HG02938 (cell line): ENCODE data around the gene NCOA7.

Source experiments
- ATAC-seq: cut with Tn5 transposase; IDR thresholded peaks from one replicate; pipeline ENCODE4 v1.9.1; 2021; ENCODE audit warnings: mild to moderate bottlenecking, moderate library complexity; ENCODE audit not compliant: unreplicated experiment

NCOA7 gene

DNA sequence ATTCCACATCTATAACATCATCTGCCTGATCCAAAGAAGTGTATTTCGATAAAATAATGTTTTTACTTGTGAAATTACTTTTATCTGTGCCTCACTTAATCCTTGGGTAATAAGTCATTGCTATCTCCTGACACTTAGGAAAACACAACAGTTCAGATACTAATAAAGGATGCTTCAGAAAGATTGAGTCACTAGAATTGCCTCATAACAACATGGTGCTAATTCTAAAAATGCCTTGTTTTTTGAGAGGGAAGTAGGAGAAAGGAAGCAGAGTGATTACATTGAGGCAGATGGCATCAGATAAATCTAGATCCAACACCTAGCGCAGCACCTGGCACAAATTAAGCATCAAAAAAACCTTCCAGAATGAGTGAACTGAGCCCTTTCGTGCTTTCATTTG, 69.0 kb downstream of the NCOA7 start:
- no peak for ATAC-seq

DNA sequence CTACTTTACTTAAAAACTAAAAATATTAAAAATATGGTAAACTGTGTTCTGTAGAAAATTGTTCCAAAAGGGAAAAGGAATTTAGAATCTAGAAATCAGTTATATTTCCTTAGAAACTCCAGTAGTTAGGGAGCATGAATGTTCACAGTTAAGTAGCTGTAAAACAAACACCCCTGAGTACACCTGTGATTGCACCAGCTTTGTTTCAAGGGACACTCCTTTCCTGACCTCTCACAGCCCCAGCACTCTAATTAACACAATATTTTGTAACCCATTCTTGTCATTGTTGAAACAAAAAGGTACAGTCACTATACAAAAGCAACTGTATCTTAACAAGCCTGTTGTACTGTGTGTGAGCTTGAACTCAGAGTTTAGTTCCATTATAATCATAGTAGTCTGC, 72.3 kb downstream of the NCOA7 start:
- ATAC-seq, result no peak

- ATAC-seq, result no peak
Measured at GRCh38 chr6:125865015-125865414, 74.3 kb downstream of the NCOA7 start.

DNA sequence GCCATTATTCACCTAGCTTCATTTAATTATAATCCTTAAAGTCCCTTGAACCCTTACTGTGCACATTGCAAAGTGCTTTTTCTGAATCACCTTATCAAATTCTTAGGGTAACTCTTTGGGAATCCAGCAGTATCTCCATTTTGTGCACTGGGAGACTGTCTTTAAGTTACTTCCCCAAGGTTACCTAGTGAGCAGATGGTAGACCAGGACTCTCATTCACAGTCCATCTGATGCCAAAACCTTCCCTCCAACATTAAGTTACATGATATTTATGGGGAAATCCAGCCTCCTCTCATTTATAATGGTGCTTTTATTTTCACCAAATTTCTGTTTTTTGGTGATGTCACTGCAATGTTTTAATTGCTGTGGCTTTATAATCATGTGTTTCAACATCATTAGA, 75.7 kb downstream of the NCOA7 start:
- no peak for ATAC-seq

DNA sequence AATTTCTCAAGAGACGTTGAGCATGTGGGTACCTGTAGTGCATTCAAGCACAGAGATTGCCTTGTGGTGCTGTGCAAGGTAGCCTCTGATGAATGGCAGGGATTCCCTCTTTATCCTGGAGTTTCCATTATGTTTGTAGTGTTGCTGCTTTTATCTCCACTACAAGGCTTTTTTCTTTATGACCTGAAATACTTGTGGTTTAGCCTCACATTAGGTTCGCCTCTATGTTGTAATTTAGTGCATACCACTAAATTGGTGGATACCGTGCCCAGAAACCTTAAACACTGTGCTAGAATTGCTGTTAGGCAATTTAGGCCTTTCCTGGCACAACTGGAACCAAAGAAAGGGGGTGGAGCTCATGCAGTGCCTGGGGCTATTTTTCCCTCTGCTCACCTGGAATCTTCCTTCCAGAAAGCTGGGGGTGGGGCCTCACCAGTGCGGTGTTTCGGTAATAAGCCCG, 76.8 kb downstream of the NCOA7 start:
- ATAC-seq, result no peak

DNA sequence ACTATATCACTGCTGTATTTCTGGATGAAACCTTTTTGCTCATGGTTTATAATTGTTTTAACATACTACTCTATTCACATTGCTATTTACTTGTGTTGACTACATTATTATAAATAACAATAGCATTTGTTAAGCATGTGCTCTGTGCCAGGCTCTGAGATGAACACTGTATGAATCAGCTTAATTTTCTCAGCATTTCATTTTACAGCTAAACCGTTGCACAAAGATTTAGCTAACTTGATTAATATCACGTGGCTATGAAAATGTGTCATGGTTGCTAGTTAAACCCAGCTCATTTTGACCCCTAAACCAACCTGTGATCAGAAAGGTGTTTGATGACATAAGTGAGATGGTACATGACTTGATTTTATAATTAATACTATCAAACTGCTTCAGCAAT, 77.5 kb downstream of the NCOA7 start:
- no peak for ATAC-seq

- ATAC-seq, result no peak
Measured at GRCh38 chr6:125868678-125869395, 78.1 kb downstream of the NCOA7 start.

DNA sequence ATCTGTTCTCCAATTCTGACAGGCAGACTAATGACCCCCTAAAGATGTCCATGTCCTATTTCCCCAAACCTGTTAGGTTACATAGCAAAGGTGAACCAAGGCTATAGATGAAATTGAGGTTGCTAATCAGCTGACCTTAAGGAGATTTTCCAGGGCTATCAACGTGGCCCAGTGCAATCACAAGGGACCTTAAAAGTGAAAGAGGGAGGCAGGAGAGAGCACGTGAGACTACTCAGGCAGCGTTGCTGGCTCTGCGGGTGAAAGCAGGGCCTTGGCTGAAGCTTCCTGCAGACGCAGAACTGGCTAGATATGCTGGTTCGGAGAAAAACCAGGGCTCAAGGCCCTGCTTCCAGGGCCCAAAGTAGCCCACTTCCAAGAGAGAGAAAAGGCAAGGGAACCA, 78.7 kb downstream of the NCOA7 start:
- ATAC-seq, result no peak

DNA sequence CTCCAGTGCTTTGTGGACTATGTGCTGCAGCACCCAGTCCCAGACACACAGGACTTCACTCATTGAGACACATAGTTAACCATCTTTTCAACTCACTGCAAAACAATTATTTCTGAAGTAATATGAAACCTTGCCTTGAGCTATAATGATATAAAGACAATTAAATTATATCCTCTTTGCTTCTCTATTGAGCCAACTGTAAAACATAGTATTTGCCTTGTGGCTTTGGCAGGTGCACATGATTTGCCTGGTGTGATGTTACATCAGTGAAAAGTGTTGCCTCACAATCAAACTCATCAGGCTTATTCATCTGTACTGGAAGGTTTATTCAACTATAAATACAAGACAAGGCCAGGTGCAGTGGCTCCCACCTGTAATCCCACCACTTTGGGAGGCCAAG, 80.6 kb downstream of the NCOA7 start:
- ATAC-seq, result no peak

GRCh38 chr6:125872259-125872921, 81.6 kb downstream of the NCOA7 start:
- ATAC-seq, result no peak

DNA sequence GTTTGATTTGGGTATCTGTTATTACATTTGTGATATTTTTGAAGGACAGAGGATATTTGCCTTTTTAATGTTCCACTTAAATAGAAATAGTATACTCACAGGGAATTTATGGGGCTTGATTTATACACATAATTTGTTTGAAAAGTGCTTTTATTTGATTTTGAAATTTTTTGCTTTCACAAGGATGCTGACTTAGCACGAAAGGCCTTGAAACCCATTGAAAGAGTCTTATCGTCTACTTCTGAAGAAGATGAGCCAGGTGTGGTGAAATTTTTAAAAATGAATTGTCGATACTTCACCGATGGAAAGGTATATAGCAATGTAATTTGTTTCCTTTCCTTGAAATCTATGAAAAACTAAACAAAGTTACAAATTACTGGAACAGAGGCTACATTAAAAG, 91.5 kb downstream of the NCOA7 start:
- no peak for ATAC-seq

GRCh38 chr6:125884634-125885371, 94.0 kb downstream of the NCOA7 start:
- ATAC-seq, result no peak

DNA sequence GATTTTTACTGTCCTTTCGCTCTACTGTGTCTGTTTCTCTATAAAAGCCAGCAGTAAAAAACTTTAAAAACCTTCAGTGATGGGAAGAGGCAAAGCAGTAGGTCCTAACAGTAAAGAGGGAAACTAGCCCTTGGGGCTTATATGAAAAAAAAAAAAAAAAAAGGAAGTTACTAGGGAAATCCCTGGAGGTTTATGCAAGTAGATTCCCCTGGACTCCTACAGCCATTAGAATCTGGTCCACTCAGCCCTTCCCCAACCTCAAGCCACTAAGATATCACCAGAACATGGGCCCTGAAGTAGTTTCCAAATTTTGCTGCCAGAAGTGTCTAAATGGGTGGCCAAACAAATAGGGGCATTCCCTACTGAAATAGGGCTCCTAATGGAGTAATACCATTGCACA, 95.3 kb downstream of the NCOA7 start:
- no peak for ATAC-seq

- no peak for ATAC-seq
Measured at GRCh38 chr6:125886914-125887313, 96.2 kb downstream of the NCOA7 start.

GRCh38 chr6:125887372-125887771, 96.6 kb downstream of the NCOA7 start:
- no peak for ATAC-seq

GRCh38 chr6:125888989-125889656, 98.4 kb downstream of the NCOA7 start:
- ATAC-seq, result no peak

DNA sequence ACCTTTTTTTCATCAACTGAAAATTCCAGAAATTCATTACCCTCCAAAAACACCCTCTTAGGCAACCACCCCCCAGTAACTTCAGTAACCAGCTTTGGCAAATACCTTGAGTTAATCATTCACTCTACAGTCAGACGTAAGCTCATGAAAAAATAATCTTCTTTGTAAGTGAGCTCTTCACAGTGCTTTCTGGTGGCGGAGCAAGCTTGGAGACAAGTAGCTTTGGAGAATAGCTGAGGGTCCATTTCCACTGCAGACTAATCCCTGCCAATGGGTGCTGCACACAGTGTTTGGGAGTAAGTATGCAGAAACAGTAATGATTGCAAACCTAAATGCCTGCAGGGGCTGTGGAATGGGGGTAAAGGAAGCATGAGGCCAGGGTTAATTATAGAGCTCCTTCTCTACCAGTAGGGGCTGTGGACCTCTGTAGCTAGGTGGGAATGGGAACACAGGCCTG, 109.0 kb downstream of the NCOA7 start:
- no peak for ATAC-seq

- ATAC-seq, result peak; percentile 77
Measured at GRCh38 chr6:125904871-125905270, 114.1 kb downstream of the NCOA7 start.

DNA sequence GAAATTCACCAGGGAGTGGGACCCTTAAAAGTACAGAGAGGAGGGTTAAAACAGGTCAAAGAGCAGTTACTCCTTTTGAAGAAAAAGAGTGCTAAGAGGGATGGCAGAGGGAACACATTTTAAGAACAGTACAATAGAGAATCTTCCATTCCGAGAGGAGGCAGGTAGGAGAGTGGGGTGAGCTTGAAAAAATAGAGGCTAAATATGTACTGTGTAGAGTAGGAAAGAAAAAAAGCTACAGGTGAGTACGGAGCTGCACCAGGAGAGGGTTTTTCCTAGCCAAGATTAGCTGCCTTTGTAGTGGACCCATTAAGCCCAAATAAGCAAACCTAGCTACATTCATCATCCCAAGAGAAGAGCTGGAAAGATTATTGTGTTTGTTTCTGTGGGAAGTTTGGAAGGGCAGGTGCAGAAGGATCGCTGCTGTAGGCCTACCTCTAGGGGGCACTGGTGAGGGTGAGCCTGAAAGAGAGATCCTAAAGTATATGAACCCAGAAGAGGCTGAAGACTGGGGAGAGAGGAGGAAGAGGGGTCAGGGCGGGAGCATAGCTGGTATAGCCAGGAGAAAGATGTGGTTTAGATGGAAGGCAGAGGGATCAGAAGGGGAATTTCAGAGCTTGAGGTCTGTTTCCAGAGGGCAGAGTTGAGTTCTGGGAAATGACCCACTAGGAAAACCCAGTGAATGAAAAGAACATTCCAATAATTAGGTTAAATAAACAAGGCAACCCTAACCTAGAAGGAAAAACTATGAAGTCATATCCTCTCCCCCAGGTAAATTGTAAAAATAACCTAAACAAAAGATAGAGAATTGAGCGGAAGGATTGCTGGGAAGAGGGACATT, 115.6 kb downstream of the NCOA7 start:
- ATAC-seq, result no peak

- ATAC-seq, result peak; percentile 99
Measured at GRCh38 chr6:125910527-125910926, 119.8 kb downstream of the NCOA7 start.
